GM23338 (cell line): ENCODE results near the gene RTL10. TPM values are rescaled to one million over a fixed set of nuclear protein-coding genes. Genes with fewer than 3 reads are reported as not detected.

Experiments
- ATAC-seq: fragments of 200-7000 bp; cut with Tn5 transposase; 3 replicates; pipeline ENCODE4 v1.9.1; 2020
- DNase-seq: peaks from one replicate; pipeline ENCODE4 v3.0.0-alpha.2; 2015; ENCODE audit warnings: low spot score
- H2AFZ ChIP-seq: fragments of 200-600 bp; sonication (generic); 2 replicates; pipeline ENCODE4 v1.8.0; 2016; ENCODE audit warnings: antibody characterized with exemption, mild to moderate bottlenecking, moderate library complexity
- H3F3A ChIP-seq: fragments of 200-600 bp; sonication (generic); replicated peaks from 2 replicates; pipeline ENCODE4 v1.8.0; 2017; ENCODE audit warnings: antibody characterized with exemption, mixed run types, low read depth
- H3K27ac ChIP-seq: fragments of 200-600 bp; sonication (generic); 2 replicates; pipeline ENCODE4 v1.6.1; 2016; ENCODE audit warnings: low read depth
- H3K27me3 ChIP-seq: fragments of 200-600 bp; sonication (generic); 2 replicates; pipeline ENCODE4 v1.8.0; 2016; ENCODE audit warnings: mild to moderate bottlenecking, mixed run types, moderate library complexity; ENCODE audit not compliant: insufficient read depth
- H3K36me3 ChIP-seq: fragments of 200-600 bp; sonication (generic); 2 replicates; pipeline ENCODE4 v1.8.0; 2016; ENCODE audit warnings: mild to moderate bottlenecking; ENCODE audit not compliant: insufficient read depth
- H3K4me1 ChIP-seq: fragments of 200-600 bp; sonication (generic); 2 replicates; pipeline ENCODE4 v1.8.0; 2016; ENCODE audit warnings: mild to moderate bottlenecking, moderate library complexity; ENCODE audit not compliant: insufficient read depth
- H3K4me2 ChIP-seq: fragments of 200-600 bp; sonication (generic); 2 replicates; pipeline ENCODE4 v1.7.1; 2017; ENCODE audit warnings: mixed run types
- H3K4me3 ChIP-seq: fragments of 200-600 bp; sonication (generic); 2 replicates; pipeline ENCODE4 v1.6.1; 2016; ENCODE audit warnings: mixed run types
- H3K79me2 ChIP-seq: fragments of 200-600 bp; sonication (generic); replicated peaks from 2 replicates; pipeline ENCODE4 v1.8.0; 2017; ENCODE audit warnings: mild to moderate bottlenecking; ENCODE audit not compliant: insufficient read depth
- H3K9me2 ChIP-seq: fragments of 200-600 bp; sonication (generic); 2 replicates; pipeline ENCODE4 v1.8.0; 2017; ENCODE audit not compliant: insufficient read depth
- H4K20me1 ChIP-seq: fragments of 200-600 bp; sonication (generic); replicated peaks from 2 replicates; pipeline ENCODE4 v1.8.0; 2017; ENCODE audit warnings: mild to moderate bottlenecking; ENCODE audit not compliant: insufficient read depth
- H3K27ac Mint-ChIP-seq: 2 replicates; pipeline ENCODE4 v1.8.0; 2020; ENCODE audit warnings: inconsistent platforms, mild to moderate bottlenecking, moderate library complexity, mixed read lengths
- H3K27me3 Mint-ChIP-seq: 3 replicates; pipeline ENCODE4 v1.8.0; 2022; ENCODE audit warnings: low read depth, mild to moderate bottlenecking, moderate library complexity, mixed read lengths, inconsistent platforms; ENCODE audit not compliant: insufficient read depth, poor library complexity
- H3K36me3 Mint-ChIP-seq: 3 replicates; pipeline ENCODE4 v1.8.0; 2021; ENCODE audit warnings: low read depth, mild to moderate bottlenecking, inconsistent platforms, moderate library complexity, mixed read lengths
- H3K4me1 Mint-ChIP-seq: 3 replicates; pipeline ENCODE4 v1.8.0; 2020; ENCODE audit warnings: mild to moderate bottlenecking, inconsistent platforms, mixed read lengths
- H3K4me3 Mint-ChIP-seq: 3 replicates; pipeline ENCODE4 v1.8.0; 2021; ENCODE audit warnings: moderate library complexity, mild to moderate bottlenecking, inconsistent platforms, mixed read lengths
- H3K9me3 Mint-ChIP-seq: 3 replicates; pipeline ENCODE4 v1.8.0; 2020; ENCODE audit warnings: moderate library complexity, mild to moderate bottlenecking, inconsistent platforms, mixed read lengths
- EZH2 ChIP-seq: fragments of 200-600 bp; sonication (generic); IDR thresholded peaks from one replicate; pipeline ENCODE4 v1.8.0; 2017; ENCODE audit warnings: antibody characterized with exemption, mild to moderate bottlenecking, low read depth; ENCODE audit not compliant: unreplicated experiment
- EZH2phosphoT487 ChIP-seq: fragments of 200-600 bp; sonication (generic); IDR thresholded peaks from one replicate; pipeline ENCODE4 v1.8.1; 2018; ENCODE audit warnings: antibody characterized with exemption; ENCODE audit not compliant: unreplicated experiment
- JUNB ChIP-seq: IDR thresholded peaks from one replicate; pipeline ENCODE4 v1.6.1; 2016; ENCODE audit warnings: antibody characterized with exemption; ENCODE audit not compliant: unreplicated experiment
- NANOG ChIP-seq: IDR thresholded peaks from 2 replicates; pipeline ENCODE4 v1.6.1; 2016; ENCODE audit warnings: antibody characterized with exemption, borderline replicate concordance
- POLR2AphosphoS5 ChIP-seq: IDR thresholded peaks from 2 replicates; pipeline ENCODE4 v1.6.1; 2016; ENCODE audit warnings: antibody characterized with exemption, low read depth
- STAT1 ChIP-seq: IDR thresholded peaks from one replicate; pipeline ENCODE4 v1.6.1; 2016; ENCODE audit warnings: antibody characterized with exemption; ENCODE audit not compliant: unreplicated experiment
- polyA plus RNA-seq: library from polyadenylated mRNA; unstranded; fragments of >200 nt; fragmentation: Nextera tagmentation; extraction: Ambion mirVana; gene quantifications from 2 replicates; pipeline ENCODE4 v1.2.1, GENCODE V29; 2016
- total RNA-seq: library from RNA; depleted of rRNA; stranded (reverse); fragments of >200 nt; shearing (Covaris generic); gene quantifications from 2 replicates; pipeline ENCODE4 v1.2.3, GENCODE V29; 2014
- TF ChIP-seq, protein P1 (sequence below): fragments of 250-450 bp; sonication (Bioruptor Pico); IDR thresholded peaks from 2 replicates; pipeline ENCODE4 v1.5.0; 2020; ENCODE audit warnings: mild to moderate bottlenecking, moderate library complexity
- TF ChIP-seq, protein P2 (sequence below): IDR thresholded peaks from one replicate; pipeline ENCODE4 v1.6.1; 2018; ENCODE audit warnings: antibody characterized with exemption; ENCODE audit not compliant: unreplicated experiment
- TF ChIP-seq, protein P3 (sequence below), 2 experiments: fragments of 200-600 bp in 1 of 2; sonication (generic) in 1 of 2; conservative IDR thresholded peaks; 2 replicates each; pipeline versions ENCODE4 v1.5.1 to v1.6.1; 2016 to 2017; ENCODE audit warnings: antibody characterized with exemption in 2 of 2, low read depth in 2 of 2, mild to moderate bottlenecking in 2 of 2, moderate library complexity in 1 of 2

RTL10 gene
- total and polyA plus RNA-seq, 2 experiments from 2014 or later, result 9.4 to 17.4 TPM

DNA sequence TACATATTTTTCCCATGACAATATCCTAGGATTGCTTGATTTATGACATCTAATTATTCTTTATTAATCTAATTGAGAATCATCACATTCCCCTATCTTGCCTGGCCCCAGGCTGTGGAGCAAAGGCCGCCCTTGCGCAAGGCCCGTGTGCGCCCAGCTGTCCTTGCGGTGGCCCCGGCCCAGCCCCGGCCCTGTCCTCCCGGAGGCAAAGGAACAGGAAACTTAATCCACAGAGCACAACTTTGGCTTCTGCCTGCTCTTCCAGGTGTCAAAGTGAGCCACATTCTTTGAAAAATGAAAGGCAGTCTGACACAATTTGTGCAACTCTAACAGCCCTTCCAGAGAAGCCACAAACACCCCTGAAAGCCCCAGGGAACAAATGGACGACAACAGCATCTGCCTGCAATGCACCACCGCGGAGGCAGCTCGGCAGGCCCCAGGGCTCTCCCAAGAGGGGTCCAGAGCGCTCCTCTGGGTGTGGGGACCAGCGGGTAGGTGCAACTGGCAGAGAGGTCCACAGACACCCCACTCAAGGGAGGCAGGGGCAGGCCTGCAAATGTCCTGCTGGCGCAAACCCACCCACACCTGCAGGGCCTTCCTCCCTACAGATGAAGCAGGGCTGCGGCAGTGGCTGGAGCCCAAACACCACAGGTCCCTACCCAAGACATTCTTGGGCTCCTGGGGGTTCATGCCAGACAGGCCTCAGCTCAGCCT lies 30.3 kb downstream of the RTL10 start:
- H3K4me2 ChIP-seq, result no peak overlapping the region
- Mint-ChIP-seq H3K36me3 (no peaks in the 10 kb centered on the region), H3K27ac (no peak overlapping the region), H3K4me3 (no peak overlapping the region), H3K4me1 (peaks cover 5% of the 10 kb centered on the region; the same call in 2 of the 3 replicates), H3K27me3 (peaks cover 8% of the 10 kb centered on the region), H3K9me3 (no peaks in the 10 kb centered on the region; the same call in 1 of the 3 replicates)
- H3K9me2 ChIP-seq, result no peaks in the 10 kb centered on the region
- H3K27me3 ChIP-seq, result no peaks in the 10 kb centered on the region
- H4K20me1 ChIP-seq, result no peaks in the 10 kb centered on the region
- H3K36me3 ChIP-seq, result no peaks in the 10 kb centered on the region
- no peak for DNase-seq
- H3K4me3 ChIP-seq, result no peak overlapping the region
- H3F3A ChIP-seq, result no peaks in the 10 kb centered on the region
- no peak overlapping the region for H2AFZ ChIP-seq
- no peaks in the 10 kb centered on the region for H3K79me2 ChIP-seq
- TF ChIP-seq, protein P1, sequence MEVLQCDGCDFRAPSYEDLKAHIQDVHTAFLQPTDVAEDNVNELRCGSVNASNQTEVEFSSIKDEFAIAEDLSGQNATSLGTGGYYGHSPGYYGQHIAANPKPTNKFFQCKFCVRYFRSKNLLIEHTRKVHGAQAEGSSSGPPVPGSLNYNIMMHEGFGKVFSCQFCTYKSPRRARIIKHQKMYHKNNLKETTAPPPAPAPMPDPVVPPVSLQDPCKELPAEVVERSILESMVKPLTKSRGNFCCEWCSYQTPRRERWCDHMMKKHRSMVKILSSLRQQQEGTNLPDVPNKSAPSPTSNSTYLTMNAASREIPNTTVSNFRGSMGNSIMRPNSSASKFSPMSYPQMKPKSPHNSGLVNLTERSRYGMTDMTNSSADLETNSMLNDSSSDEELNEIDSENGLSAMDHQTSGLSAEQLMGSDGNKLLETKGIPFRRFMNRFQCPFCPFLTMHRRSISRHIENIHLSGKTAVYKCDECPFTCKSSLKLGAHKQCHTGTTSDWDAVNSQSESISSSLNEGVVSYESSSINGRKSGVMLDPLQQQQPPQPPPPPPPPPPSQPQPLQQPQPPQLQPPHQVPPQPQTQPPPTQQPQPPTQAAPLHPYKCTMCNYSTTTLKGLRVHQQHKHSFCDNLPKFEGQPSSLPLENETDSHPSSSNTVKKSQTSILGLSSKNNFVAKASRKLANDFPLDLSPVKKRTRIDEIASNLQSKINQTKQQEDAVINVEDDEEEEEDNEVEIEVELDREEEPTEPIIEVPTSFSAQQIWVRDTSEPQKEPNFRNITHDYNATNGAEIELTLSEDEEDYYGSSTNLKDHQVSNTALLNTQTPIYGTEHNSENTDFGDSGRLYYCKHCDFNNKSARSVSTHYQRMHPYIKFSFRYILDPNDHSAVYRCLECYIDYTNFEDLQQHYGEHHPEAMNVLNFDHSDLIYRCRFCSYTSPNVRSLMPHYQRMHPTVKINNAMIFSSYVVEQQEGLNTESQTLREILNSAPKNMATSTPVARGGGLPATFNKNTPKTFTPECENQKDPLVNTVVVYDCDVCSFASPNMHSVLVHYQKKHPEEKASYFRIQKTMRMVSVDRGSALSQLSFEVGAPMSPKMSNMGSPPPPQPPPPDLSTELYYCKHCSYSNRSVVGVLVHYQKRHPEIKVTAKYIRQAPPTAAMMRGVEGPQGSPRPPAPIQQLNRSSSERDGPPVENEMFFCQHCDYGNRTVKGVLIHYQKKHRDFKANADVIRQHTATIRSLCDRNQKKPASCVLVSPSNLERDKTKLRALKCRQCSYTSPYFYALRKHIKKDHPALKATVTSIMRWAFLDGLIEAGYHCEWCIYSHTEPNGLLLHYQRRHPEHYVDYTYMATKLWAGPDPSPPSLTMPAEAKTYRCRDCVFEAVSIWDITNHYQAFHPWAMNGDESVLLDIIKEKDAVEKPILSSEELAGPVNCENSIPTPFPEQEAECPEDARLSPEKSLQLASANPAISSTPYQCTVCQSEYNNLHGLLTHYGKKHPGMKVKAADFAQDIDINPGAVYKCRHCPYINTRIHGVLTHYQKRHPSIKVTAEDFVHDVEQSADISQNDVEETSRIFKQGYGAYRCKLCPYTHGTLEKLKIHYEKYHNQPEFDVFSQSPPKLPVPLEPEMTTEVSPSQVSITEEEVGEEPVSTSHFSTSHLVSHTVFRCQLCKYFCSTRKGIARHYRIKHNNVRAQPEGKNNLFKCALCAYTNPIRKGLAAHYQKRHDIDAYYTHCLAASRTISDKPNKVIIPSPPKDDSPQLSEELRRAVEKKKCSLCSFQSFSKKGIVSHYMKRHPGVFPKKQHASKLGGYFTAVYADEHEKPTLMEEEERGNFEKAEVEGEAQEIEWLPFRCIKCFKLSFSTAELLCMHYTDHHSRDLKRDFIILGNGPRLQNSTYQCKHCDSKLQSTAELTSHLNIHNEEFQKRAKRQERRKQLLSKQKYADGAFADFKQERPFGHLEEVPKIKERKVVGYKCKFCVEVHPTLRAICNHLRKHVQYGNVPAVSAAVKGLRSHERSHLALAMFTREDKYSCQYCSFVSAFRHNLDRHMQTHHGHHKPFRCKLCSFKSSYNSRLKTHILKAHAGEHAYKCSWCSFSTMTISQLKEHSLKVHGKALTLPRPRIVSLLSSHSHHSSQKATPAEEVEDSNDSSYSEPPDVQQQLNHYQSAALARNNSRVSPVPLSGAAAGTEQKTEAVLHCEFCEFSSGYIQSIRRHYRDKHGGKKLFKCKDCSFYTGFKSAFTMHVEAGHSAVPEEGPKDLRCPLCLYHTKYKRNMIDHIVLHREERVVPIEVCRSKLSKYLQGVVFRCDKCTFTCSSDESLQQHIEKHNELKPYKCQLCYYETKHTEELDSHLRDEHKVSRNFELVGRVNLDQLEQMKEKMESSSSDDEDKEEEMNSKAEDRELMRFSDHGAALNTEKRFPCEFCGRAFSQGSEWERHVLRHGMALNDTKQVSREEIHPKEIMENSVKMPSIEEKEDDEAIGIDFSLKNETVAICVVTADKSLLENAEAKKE (CRISPR knock-in tag), result no peak
- TF ChIP-seq NANOG (no peak), POLR2AphosphoS5 (no peak), STAT1 (no peak), JUNB (no peak), EZH2phosphoT487 (no peak), EZH2 (no peak)
- TF ChIP-seq, protein P2, sequence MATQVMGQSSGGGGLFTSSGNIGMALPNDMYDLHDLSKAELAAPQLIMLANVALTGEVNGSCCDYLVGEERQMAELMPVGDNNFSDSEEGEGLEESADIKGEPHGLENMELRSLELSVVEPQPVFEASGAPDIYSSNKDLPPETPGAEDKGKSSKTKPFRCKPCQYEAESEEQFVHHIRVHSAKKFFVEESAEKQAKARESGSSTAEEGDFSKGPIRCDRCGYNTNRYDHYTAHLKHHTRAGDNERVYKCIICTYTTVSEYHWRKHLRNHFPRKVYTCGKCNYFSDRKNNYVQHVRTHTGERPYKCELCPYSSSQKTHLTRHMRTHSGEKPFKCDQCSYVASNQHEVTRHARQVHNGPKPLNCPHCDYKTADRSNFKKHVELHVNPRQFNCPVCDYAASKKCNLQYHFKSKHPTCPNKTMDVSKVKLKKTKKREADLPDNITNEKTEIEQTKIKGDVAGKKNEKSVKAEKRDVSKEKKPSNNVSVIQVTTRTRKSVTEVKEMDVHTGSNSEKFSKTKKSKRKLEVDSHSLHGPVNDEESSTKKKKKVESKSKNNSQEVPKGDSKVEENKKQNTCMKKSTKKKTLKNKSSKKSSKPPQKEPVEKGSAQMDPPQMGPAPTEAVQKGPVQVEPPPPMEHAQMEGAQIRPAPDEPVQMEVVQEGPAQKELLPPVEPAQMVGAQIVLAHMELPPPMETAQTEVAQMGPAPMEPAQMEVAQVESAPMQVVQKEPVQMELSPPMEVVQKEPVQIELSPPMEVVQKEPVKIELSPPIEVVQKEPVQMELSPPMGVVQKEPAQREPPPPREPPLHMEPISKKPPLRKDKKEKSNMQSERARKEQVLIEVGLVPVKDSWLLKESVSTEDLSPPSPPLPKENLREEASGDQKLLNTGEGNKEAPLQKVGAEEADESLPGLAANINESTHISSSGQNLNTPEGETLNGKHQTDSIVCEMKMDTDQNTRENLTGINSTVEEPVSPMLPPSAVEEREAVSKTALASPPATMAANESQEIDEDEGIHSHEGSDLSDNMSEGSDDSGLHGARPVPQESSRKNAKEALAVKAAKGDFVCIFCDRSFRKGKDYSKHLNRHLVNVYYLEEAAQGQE, result no peak
- TF ChIP-seq, protein P3, sequence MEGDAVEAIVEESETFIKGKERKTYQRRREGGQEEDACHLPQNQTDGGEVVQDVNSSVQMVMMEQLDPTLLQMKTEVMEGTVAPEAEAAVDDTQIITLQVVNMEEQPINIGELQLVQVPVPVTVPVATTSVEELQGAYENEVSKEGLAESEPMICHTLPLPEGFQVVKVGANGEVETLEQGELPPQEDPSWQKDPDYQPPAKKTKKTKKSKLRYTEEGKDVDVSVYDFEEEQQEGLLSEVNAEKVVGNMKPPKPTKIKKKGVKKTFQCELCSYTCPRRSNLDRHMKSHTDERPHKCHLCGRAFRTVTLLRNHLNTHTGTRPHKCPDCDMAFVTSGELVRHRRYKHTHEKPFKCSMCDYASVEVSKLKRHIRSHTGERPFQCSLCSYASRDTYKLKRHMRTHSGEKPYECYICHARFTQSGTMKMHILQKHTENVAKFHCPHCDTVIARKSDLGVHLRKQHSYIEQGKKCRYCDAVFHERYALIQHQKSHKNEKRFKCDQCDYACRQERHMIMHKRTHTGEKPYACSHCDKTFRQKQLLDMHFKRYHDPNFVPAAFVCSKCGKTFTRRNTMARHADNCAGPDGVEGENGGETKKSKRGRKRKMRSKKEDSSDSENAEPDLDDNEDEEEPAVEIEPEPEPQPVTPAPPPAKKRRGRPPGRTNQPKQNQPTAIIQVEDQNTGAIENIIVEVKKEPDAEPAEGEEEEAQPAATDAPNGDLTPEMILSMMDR (conservative IDR thresholded peaks at IDR 0.05; ENCODE audit: low read depth in 2 of 2), result no peak
- H3K4me1 ChIP-seq, result no peaks in the 10 kb centered on the region
- H3K27ac ChIP-seq, result no peak overlapping the region
- peak; percentile 14; the same call in 2 of the 3 replicates for ATAC-seq
